HEK293T (cell line): ENCODE measurements around the gene HCN4.

Experiments used
- BHLHE40 ChIP-seq: fragments of 450-650 bp; IDR thresholded peaks from 2 replicates; pipeline ENCODE4 v1.6.1; 2016; ENCODE audit warnings: mild to moderate bottlenecking, moderate library complexity, borderline replicate concordance
- CTBP1 ChIP-seq: fragments of 450-650 bp; IDR thresholded peaks from 2 replicates; pipeline ENCODE4 v1.6.1; 2016; ENCODE audit warnings: borderline replicate concordance
- ELF4 ChIP-seq: fragments of 450-650 bp; IDR thresholded peaks from 2 replicates; pipeline ENCODE4 v1.6.1; 2017; ENCODE audit warnings: antibody characterized with exemption
- HDGF ChIP-seq: fragments of 450-650 bp; IDR thresholded peaks from 2 replicates; pipeline ENCODE4 v1.6.1; 2017; ENCODE audit warnings: antibody characterized with exemption, borderline replicate concordance
- NFRKB ChIP-seq: fragments of 450-650 bp; IDR thresholded peaks from 2 replicates; pipeline ENCODE4 v1.6.1; 2016; ENCODE audit warnings: mild to moderate bottlenecking, moderate library complexity
- SP1 ChIP-seq: fragments of 450-650 bp; IDR thresholded peaks from 2 replicates; pipeline ENCODE4 v1.6.1; 2017
- SUZ12 ChIP-seq: fragments of 450-650 bp; IDR thresholded peaks from 2 replicates; pipeline ENCODE4 v1.6.1; 2016; ENCODE audit warnings: mild to moderate bottlenecking
- TARDBP ChIP-seq: fragments of 450-650 bp; IDR thresholded peaks from 2 replicates; pipeline ENCODE4 v1.6.1; 2016

- no peak for TF ChIP-seq SUZ12
- TF ChIP-seq TARDBP: no peak
- no peak for TF ChIP-seq SP1
- no peak for TF ChIP-seq ELF4
- no peak for TF ChIP-seq CTBP1
- no peak for TF ChIP-seq BHLHE40
- TF ChIP-seq HDGF: no peak
- no peak for TF ChIP-seq NFRKB
These were observed 42.6 kb downstream of the HCN4 start for GRCh38 chr15:73326157-73326556.
